IMR-90 (cell line): ENCODE measurements around the gene SLC50A1. TPM values are rescaled to one million over a fixed set of nuclear protein-coding genes. Genes with fewer than 3 reads are reported as not detected.

ENCODE experiments used
- ATAC-seq: fragments of 200-7000 bp; cut with Tn5 transposase; 2 replicates; pipeline ENCODE4 v1.9.1; 2020; ENCODE audit warnings: low read depth, mild to moderate bottlenecking, moderate library complexity
- BruUV-seq: library from RNA; stranded (reverse); fragments of 400-500 nt; replicated peaks from 2 replicates; lab custom pipeline; 2021; lab: Mats Ljungman, UMichigan
- CTCF ChIA-PET: fragments of 300-600 bp; formaldehyde crosslinking; extraction: SDS; loops from one replicate; lab custom pipeline; 2021; ENCODE audit warnings: antibody characterized with exemption; lab: Yijun Ruan, JAX
- POLR2A ChIA-PET: fragments of 300-600 bp; sonication (Branson Sonifier 250); formaldehyde crosslinking; loops from one replicate; lab custom pipeline; 2022; ENCODE audit warnings: antibody characterized with exemption; ENCODE audit not compliant: unreplicated experiment; lab: Charles Lee
- DNase-seq: peaks from one replicate; pipeline ENCODE4 v3.0.0; 2013
- H2AFZ ChIP-seq: replicated peaks from 2 replicates; pipeline ENCODE3; 2013; ENCODE audit warnings: low read length, mild to moderate bottlenecking; ENCODE audit not compliant: poor library complexity
- H2AK5ac ChIP-seq: 2 replicates; pipeline ENCODE4 v1.6.1; 2013; ENCODE audit warnings: low read depth, low read length, inconsistent platforms
- H2AK9ac ChIP-seq: replicated peaks from 2 replicates; pipeline ENCODE3; 2013; ENCODE audit warnings: mild to moderate bottlenecking, low read depth, low read length, moderate library complexity; ENCODE audit not compliant: poor library complexity
- H2BK120ac ChIP-seq: 2 replicates; pipeline ENCODE4 v1.6.1; 2013; ENCODE audit warnings: low read depth, low read length, inconsistent platforms
- H2BK15ac ChIP-seq: 3 replicates; pipeline ENCODE4 v1.6.1; 2013; ENCODE audit warnings: low read depth, low read length, inconsistent platforms
- H2BK20ac ChIP-seq: 2 replicates; pipeline ENCODE4 v1.6.1; 2013; ENCODE audit warnings: low read depth, mild to moderate bottlenecking, inconsistent platforms, low read length, moderate library complexity
- H2BK5ac ChIP-seq: 2 replicates; pipeline ENCODE4 v1.6.1; 2013; ENCODE audit warnings: mild to moderate bottlenecking, low read depth, low read length, inconsistent platforms; ENCODE audit not compliant: poor library complexity, severe bottlenecking
- H3K14ac ChIP-seq: replicated peaks from 2 replicates; pipeline ENCODE4 v1.6.1; 2013; ENCODE audit warnings: low read depth, low read length, inconsistent platforms
- H3K18ac ChIP-seq: 2 replicates; pipeline ENCODE4 v1.6.1; 2013; ENCODE audit warnings: low read depth, low read length, control low read depth
- H3K23ac ChIP-seq: 2 replicates; pipeline ENCODE4 v1.6.1; 2013; ENCODE audit warnings: low read depth, low read length, inconsistent platforms
- H3K27ac ChIP-seq: 2 replicates; pipeline ENCODE4 v1.5.1; 2013; ENCODE audit warnings: mild to moderate bottlenecking, control low read depth, low read length; ENCODE audit not compliant: insufficient read depth
- H3K27me3 ChIP-seq: 2 replicates; pipeline ENCODE4 v1.6.1; 2013; ENCODE audit warnings: low read length; ENCODE audit not compliant: control insufficient read depth, insufficient read depth
- H3K36me3 ChIP-seq: 2 replicates; pipeline ENCODE4 v1.6.1; 2013; ENCODE audit warnings: low read length, mixed read lengths; ENCODE audit not compliant: control insufficient read depth, insufficient read depth
- H3K4ac ChIP-seq: 2 replicates; pipeline ENCODE4 v1.6.1; 2013; ENCODE audit warnings: low read depth, low read length, inconsistent platforms
- H3K4me1 ChIP-seq: 2 replicates; pipeline ENCODE4 v1.6.1; 2013; ENCODE audit warnings: low read length, mixed read lengths; ENCODE audit not compliant: control insufficient read depth, insufficient read depth
- H3K4me2 ChIP-seq: 2 replicates; pipeline ENCODE4 v1.6.1; 2013; ENCODE audit warnings: low read depth, mild to moderate bottlenecking, control low read depth, low read length, moderate library complexity
- H3K4me3 ChIP-seq: 2 replicates; pipeline ENCODE4 v1.5.1; 2013; ENCODE audit warnings: low read depth, mild to moderate bottlenecking, control low read depth, low read length, moderate library complexity; ENCODE audit not compliant: insufficient read depth
- H3K56ac ChIP-seq: 2 replicates; pipeline ENCODE4 v1.6.1; 2013; ENCODE audit warnings: low read length, inconsistent platforms; ENCODE audit not compliant: insufficient read depth; ENCODE audit errors: extremely low read depth
- H3K79me1 ChIP-seq, 2 experiments: 2 replicates each; pipeline ENCODE4 v1.6.1; 2013; ENCODE audit warnings: low read length in 2 of 2, inconsistent platforms in 1 of 2, low read depth in 1 of 2
- H3K9ac ChIP-seq: 2 replicates; pipeline ENCODE4 v1.6.1; 2013; ENCODE audit warnings: low read depth, low read length, control low read depth
- H3K9me1 ChIP-seq: 2 replicates; pipeline ENCODE4 v1.6.1; 2013; ENCODE audit warnings: low read length, inconsistent platforms; ENCODE audit not compliant: insufficient read depth
- H3K9me3 ChIP-seq: 2 replicates; pipeline ENCODE4 v1.6.1; 2013; ENCODE audit warnings: low read length; ENCODE audit not compliant: control insufficient read depth, insufficient read depth
- H4K20me1 ChIP-seq: 2 replicates; pipeline ENCODE4 v1.6.1; 2013; ENCODE audit warnings: low read length, inconsistent platforms; ENCODE audit not compliant: insufficient read depth
- H4K5ac ChIP-seq: 2 replicates; pipeline ENCODE4 v1.6.1; 2013; ENCODE audit warnings: mild to moderate bottlenecking, low read depth, low read length, control low read depth
- H4K8ac ChIP-seq, 2 experiments: 2 replicates each; pipeline ENCODE4 v1.6.1; 2013; ENCODE audit warnings: low read depth in 2 of 2, low read length in 2 of 2, control low read depth in 1 of 2, inconsistent platforms in 1 of 2
- H4K91ac ChIP-seq: 2 replicates; pipeline ENCODE4 v1.6.1; 2013; ENCODE audit warnings: low read depth, low read length, inconsistent platforms; ENCODE audit not compliant: insufficient read depth
- ELK1 ChIP-seq: fragments of 150-350 bp; IDR thresholded peaks from 2 replicates; pipeline ENCODE4 v1.6.1; 2016; ENCODE audit warnings: low read depth, mild to moderate bottlenecking, low read length, moderate library complexity, borderline replicate concordance
- NFE2L2 ChIP-seq: fragments of 150-350 bp; IDR thresholded peaks from 2 replicates; pipeline ENCODE4 v1.6.1; 2016; ENCODE audit warnings: low read depth, mild to moderate bottlenecking, low read length
- POLR2A ChIP-seq: IDR thresholded peaks from 2 replicates; pipeline ENCODE4 v1.6.1; 2012; ENCODE audit warnings: mild to moderate bottlenecking, low read depth, low read length
- RFX5 ChIP-seq: IDR thresholded peaks from 2 replicates; pipeline ENCODE4 v1.8.0; 2012; ENCODE audit warnings: low read depth, mild to moderate bottlenecking, low read length, moderate library complexity
- SMC3 ChIP-seq: fragments of 150-350 bp; IDR thresholded peaks from 2 replicates; pipeline ENCODE4 v1.6.1; 2016; ENCODE audit warnings: low read depth, mild to moderate bottlenecking, antibody characterized with exemption, low read length, moderate library complexity
- WGBS, 2 experiments: methylation state at CpG; one replicate each; pipeline versions ENCODE4 v1.1.5 to v1.1.7; 2013; ENCODE audit warnings: missing lambda C conversion rate in 2 of 2; ENCODE audit not compliant: insufficient read length in 1 of 2; ENCODE audit errors: extremely low coverage in 2 of 2; 5-methylcytosine and 5-hydroxymethylcytosine counted together
- dilution Hi-C: fragments of 300-500 bp; cut with HindIII; formaldehyde crosslinking; loops from one replicate; pipeline ENCODE4 v1.14.3; 2018; ENCODE audit warnings: low sequenced_read_pairs; ENCODE audit not compliant: unreplicated experiment
- in situ Hi-C: fragments of 300-500 bp; cut with MboI; formaldehyde crosslinking; loops from 3 replicates; pipeline ENCODE4 v1.14.3; 2019; ENCODE audit warnings: low sequenced_read_pairs, inconsistent platforms, mixed read lengths
- intact Hi-C: fragments of 100-400 bp; cut with micrococcal nuclease; formaldehyde crosslinking; loops from 2 replicates; pipeline ENCODE4 v1.10.0; 2022
- polyA plus RNA-seq, 3 experiments: library from polyadenylated mRNA; depleted of rRNA; stranded (reverse); fragments of >200 nt; gene quantifications; 2 replicates each; pipeline ENCODE4 v1.2.3, GENCODE V29; 2012; ENCODE audit warnings: low replicate concordance in 1 of 3
- total RNA-seq: library from RNA; depleted of rRNA; stranded (reverse); fragments of >200 nt; gene quantifications from 2 replicates; pipeline ENCODE4 v1.2.3, GENCODE V29; 2012
- TF ChIP-seq, protein P1 (sequence below): conservative IDR thresholded peaks from 2 replicates; pipeline ENCODE4 v1.5.1; 2012; ENCODE audit warnings: mild to moderate bottlenecking, low read depth, low read length, improper control_type of control experiment

SLC50A1 gene
- total and polyA plus RNA-seq, 2 of the 4 experiments (the other 2 are of a cell fraction): 20.6 to 20.8 TPM

- WGBS, 2 experiments: 56% methylated on average over 9 of the region's 16 CpGs; no CpG with 5 or more reads in 1 of the 2 experiments
- ChIA-PET CTCF (no interaction called here), POLR2A (no interaction called here)
Observed at GRCh38 chr1:155187456-155187891, 51.8 kb downstream of the SLC50A1 start.

More at GRCh38 chr1:155187456-155187891, 51.8 kb downstream of the SLC50A1 start:
- intact Hi-C loops: no loop called here
- H2BK15ac ChIP-seq: no peak overlapping the region
- H3K18ac ChIP-seq: no peak overlapping the region
- peaks cover 2% of the 10 kb centered on the region; the same call in 1 of the 2 replicates for H3K9me1 ChIP-seq
- no peak overlapping the region for H3K56ac ChIP-seq
- no peak overlapping the region for H3K4ac ChIP-seq
- ATAC-seq (no peak), DNase-seq (no peak)
- H3K4me1 ChIP-seq: no peaks in the 10 kb centered on the region
- no peak overlapping the region for H3K4me3 ChIP-seq
- no peak overlapping the region for H3K9ac ChIP-seq
- H3K14ac ChIP-seq: no peak overlapping the region
- TF ChIP-seq, protein P1, sequence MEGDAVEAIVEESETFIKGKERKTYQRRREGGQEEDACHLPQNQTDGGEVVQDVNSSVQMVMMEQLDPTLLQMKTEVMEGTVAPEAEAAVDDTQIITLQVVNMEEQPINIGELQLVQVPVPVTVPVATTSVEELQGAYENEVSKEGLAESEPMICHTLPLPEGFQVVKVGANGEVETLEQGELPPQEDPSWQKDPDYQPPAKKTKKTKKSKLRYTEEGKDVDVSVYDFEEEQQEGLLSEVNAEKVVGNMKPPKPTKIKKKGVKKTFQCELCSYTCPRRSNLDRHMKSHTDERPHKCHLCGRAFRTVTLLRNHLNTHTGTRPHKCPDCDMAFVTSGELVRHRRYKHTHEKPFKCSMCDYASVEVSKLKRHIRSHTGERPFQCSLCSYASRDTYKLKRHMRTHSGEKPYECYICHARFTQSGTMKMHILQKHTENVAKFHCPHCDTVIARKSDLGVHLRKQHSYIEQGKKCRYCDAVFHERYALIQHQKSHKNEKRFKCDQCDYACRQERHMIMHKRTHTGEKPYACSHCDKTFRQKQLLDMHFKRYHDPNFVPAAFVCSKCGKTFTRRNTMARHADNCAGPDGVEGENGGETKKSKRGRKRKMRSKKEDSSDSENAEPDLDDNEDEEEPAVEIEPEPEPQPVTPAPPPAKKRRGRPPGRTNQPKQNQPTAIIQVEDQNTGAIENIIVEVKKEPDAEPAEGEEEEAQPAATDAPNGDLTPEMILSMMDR: no peak
- TF ChIP-seq SMC3 (no peak), NFE2L2 (no peak), RFX5 (no peak), ELK1 (no peak), POLR2A (no peak)
- no peaks in the 10 kb centered on the region for H4K20me1 ChIP-seq
- H2AK9ac ChIP-seq: no peak overlapping the region
- peaks cover 8% of the 10 kb centered on the region; the same call in 1 of the 2 replicates for H3K36me3 ChIP-seq
- peak overlapping the region; percentile 32 for H2AFZ ChIP-seq
- no peak overlapping the region for H2BK20ac ChIP-seq
- dilution Hi-C loops: no loop called here
- H4K5ac ChIP-seq: no peak overlapping the region
- in situ Hi-C loops: no loop called here
- no peak overlapping the region for H4K8ac ChIP-seq
- H3K23ac ChIP-seq: no peak overlapping the region
- H2BK5ac ChIP-seq: no peak overlapping the region
- H3K27me3 ChIP-seq: no peaks in the 10 kb centered on the region
- no peak overlapping the region for H4K91ac ChIP-seq
- no peak overlapping the region for H2BK120ac ChIP-seq
- no peak overlapping the region for H3K4me2 ChIP-seq
- no peaks in the 10 kb centered on the region for H3K9me3 ChIP-seq
- BruUV-seq: no TSS peak
- no peak overlapping the region for H3K27ac ChIP-seq
- H2AK5ac ChIP-seq: no peak overlapping the region
- no peaks in the 10 kb centered on the region for H3K79me1 ChIP-seq
